Endodermal cell (in vitro differentiated cells): Measurements from ENCODE around the gene INHBB. TPM values are rescaled to one million over a fixed set of nuclear protein-coding genes. Genes with fewer than 3 reads are reported as not detected.

Experiments used
- DNase-seq: peaks from one replicate; pipeline ENCODE4 v3.0.0-alpha.2; 2017
- H3K27ac ChIP-seq: 2 replicates; pipeline ENCODE4 v1.5.1; 2013; ENCODE audit warnings: mild to moderate bottlenecking, low read depth, low read length, moderate library complexity
- H3K27me3 ChIP-seq: 2 replicates; pipeline ENCODE4 v1.6.1; 2013; ENCODE audit warnings: mild to moderate bottlenecking, low read length, moderate library complexity; ENCODE audit not compliant: insufficient read depth, control insufficient read depth, poor library complexity, severe bottlenecking
- H3K36me3 ChIP-seq: 2 replicates; pipeline ENCODE4 v1.7.0; 2013; ENCODE audit warnings: mild to moderate bottlenecking, low read length, moderate library complexity; ENCODE audit not compliant: control insufficient read depth, insufficient read depth
- H3K4me1 ChIP-seq: one replicate; pipeline ENCODE4 v1.7.0; 2013; ENCODE audit warnings: low read length; ENCODE audit not compliant: control insufficient read depth, insufficient read depth
- H3K4me3 ChIP-seq: 2 replicates; pipeline ENCODE4 v1.5.1; 2013; ENCODE audit warnings: mild to moderate bottlenecking, low read length, moderate library complexity
- H3K9ac ChIP-seq: 2 replicates; pipeline ENCODE4 v1.6.1; 2013; ENCODE audit warnings: mild to moderate bottlenecking, low read length, moderate library complexity; ENCODE audit not compliant: poor library complexity, severe bottlenecking; ENCODE audit errors: extremely low read depth
- H3K9me3 ChIP-seq: 2 replicates; pipeline ENCODE4 v1.6.1; 2013; ENCODE audit warnings: mild to moderate bottlenecking, low read length, moderate library complexity; ENCODE audit not compliant: control insufficient read depth
- H3K27ac Mint-ChIP-seq: 2 replicates; pipeline ENCODE4 v1.8.0; 2020; ENCODE audit warnings: mixed read lengths
- H3K27me3 Mint-ChIP-seq: 2 replicates; pipeline ENCODE4 v1.8.0; 2021; ENCODE audit warnings: mild to moderate bottlenecking, mixed read lengths; ENCODE audit not compliant: insufficient read depth
- H3K36me3 Mint-ChIP-seq: 2 replicates; pipeline ENCODE4 v1.8.0; 2020; ENCODE audit warnings: low read depth, mixed read lengths
- H3K4me1 Mint-ChIP-seq: 2 replicates; pipeline ENCODE4 v1.8.0; 2020; ENCODE audit warnings: mixed read lengths
- H3K4me3 Mint-ChIP-seq: 2 replicates; pipeline ENCODE4 v1.8.0; 2020; ENCODE audit warnings: mild to moderate bottlenecking, moderate library complexity, mixed read lengths
- H3K9me3 Mint-ChIP-seq: 2 replicates; pipeline ENCODE4 v1.8.0; 2020; ENCODE audit warnings: mild to moderate bottlenecking, mixed read lengths
- CTCF ChIP-seq: fragments of 200-600 bp; sonication (generic); conservative IDR thresholded peaks from 2 replicates; pipeline ENCODE4 v1.5.0; 2021; ENCODE audit warnings: antibody characterized with exemption, mild to moderate bottlenecking
- WGBS, 2 experiments: methylation state at CpG; one replicate each; pipeline versions ENCODE4 v1.1.5 to v1.1.7; 2013; ENCODE audit warnings: missing lambda C conversion rate in 2 of 2, mixed read lengths in 1 of 2; ENCODE audit not compliant: insufficient coverage in 1 of 2, insufficient read length in 1 of 2; 5-methylcytosine and 5-hydroxymethylcytosine counted together
- total RNA-seq, 2 donors: library from RNA; stranded (reverse); fragmentation: NEBNext Ultra II Directional in 1 of 2; extraction: Animal tissue kit (Norgen Biotek cat#: 25700) in 1 of 2; gene quantifications; 2 replicates in 1 of 2; 3 replicates in 1 of 2; pipeline ENCODE4 v1.2.1, GENCODE V29; 2021

The INHBB gene
- total RNA-seq, 2 donors from 2014 or later = not detected

- Histone ChIP-seq H3K27me3 (peaks cover 9% of the 10 kb centered on the region), H3K27ac (no peak overlapping the region), H3K36me3 (no peaks in the 10 kb centered on the region), H3K4me1 (no peaks in the 10 kb centered on the region), H3K9me3 (no peaks in the 10 kb centered on the region), H3K9ac (no peak overlapping the region), H3K4me3 (no peak overlapping the region)
- no peak overlapping the region for H3K4me3 Mint-ChIP-seq
- H3K27ac Mint-ChIP-seq = no peak overlapping the region
- 80 to 90% methylated on average over 4 to 8 of the region's 8 CpGs for WGBS, 2 experiments
- DNase-seq = no peak
- peaks cover 2% of the 10 kb centered on the region for H3K4me1 Mint-ChIP-seq
- no peaks in the 10 kb centered on the region for H3K9me3 Mint-ChIP-seq
- H3K27me3 Mint-ChIP-seq = peaks cover 13% of the 10 kb centered on the region
- H3K36me3 Mint-ChIP-seq = no peaks in the 10 kb centered on the region
- no peak for TF ChIP-seq CTCF
Observed at GRCh38 chr2:120399889-120400240, 53.9 kb downstream of the INHBB start.

GRCh38 chr2:120400551-120400950 is 54.6 kb downstream of the INHBB start:
- H3K9ac ChIP-seq = no peak overlapping the region
- Mint-ChIP-seq H3K9me3 (no peaks in the 10 kb centered on the region), H3K36me3 (no peaks in the 10 kb centered on the region), H3K4me3 (no peak overlapping the region), H3K4me1 (no peaks in the 10 kb centered on the region), H3K27me3 (peaks cover 15% of the 10 kb centered on the region), H3K27ac (no peak overlapping the region)
- no peak overlapping the region for H3K4me3 ChIP-seq
- no peak for TF ChIP-seq CTCF
- H3K4me1 ChIP-seq = no peaks in the 10 kb centered on the region
- WGBS, 2 experiments = 85 to 90% methylated on average over 11 of the region's 11 CpGs
- H3K27me3 ChIP-seq = peaks cover 9% of the 10 kb centered on the region
- DNase-seq = peak; percentile 43
- H3K9me3 ChIP-seq = no peaks in the 10 kb centered on the region
- H3K36me3 ChIP-seq = no peaks in the 10 kb centered on the region
- no peak overlapping the region for H3K27ac ChIP-seq

Other genes starting within 250 kb of the INHBB start
- gene TMEM185B, start 122.7 kb upstream of the INHBB start, total RNA-seq = 10 to 100 TPM; 19.5 to 22.9 TPM
- gene RALB, start 93.3 kb upstream of the INHBB start, total RNA-seq = 10 to 100 TPM; 37.1 to 45.8 TPM